ENCODE results near the gene PDCL3. TPM values are rescaled to one million over a fixed set of nuclear protein-coding genes. Genes with fewer than 3 reads are reported as not detected.

Gene PDCL3
- total RNA-seq, 1 donor from 2014 or later = 15.0 TPM

- Mint-ChIP-seq H3K36me3 (ENCODE audit: low read depth, unreplicated experiment) (peaks cover 10% of the 10 kb centered on the region), H3K27ac (ENCODE audit: unreplicated experiment) (peak overlapping the region; percentile 18), H3K27me3 (ENCODE audit: unreplicated experiment) (peaks cover 5% of the 10 kb centered on the region), H3K9me3 (ENCODE audit: unreplicated experiment) (no peaks in the 10 kb centered on the region), H3K4me1 (ENCODE audit: unreplicated experiment) (peaks cover 18% of the 10 kb centered on the region), H3K4me3 (ENCODE audit: unreplicated experiment) (no peak overlapping the region)
- TF ChIP-seq, protein P1, sequence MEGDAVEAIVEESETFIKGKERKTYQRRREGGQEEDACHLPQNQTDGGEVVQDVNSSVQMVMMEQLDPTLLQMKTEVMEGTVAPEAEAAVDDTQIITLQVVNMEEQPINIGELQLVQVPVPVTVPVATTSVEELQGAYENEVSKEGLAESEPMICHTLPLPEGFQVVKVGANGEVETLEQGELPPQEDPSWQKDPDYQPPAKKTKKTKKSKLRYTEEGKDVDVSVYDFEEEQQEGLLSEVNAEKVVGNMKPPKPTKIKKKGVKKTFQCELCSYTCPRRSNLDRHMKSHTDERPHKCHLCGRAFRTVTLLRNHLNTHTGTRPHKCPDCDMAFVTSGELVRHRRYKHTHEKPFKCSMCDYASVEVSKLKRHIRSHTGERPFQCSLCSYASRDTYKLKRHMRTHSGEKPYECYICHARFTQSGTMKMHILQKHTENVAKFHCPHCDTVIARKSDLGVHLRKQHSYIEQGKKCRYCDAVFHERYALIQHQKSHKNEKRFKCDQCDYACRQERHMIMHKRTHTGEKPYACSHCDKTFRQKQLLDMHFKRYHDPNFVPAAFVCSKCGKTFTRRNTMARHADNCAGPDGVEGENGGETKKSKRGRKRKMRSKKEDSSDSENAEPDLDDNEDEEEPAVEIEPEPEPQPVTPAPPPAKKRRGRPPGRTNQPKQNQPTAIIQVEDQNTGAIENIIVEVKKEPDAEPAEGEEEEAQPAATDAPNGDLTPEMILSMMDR (IDR thresholded peaks at IDR 0.05; ENCODE audit: unreplicated experiment) = no peak
- no peak for DNase-seq (ENCODE audit: low spot score)
These were observed 62.9 kb downstream of the PDCL3 start for GRCh38 chr2:100625717-100626116.

Other genes starting within 250 kb of the PDCL3 start
- gene LONRF2, start 240.5 kb upstream of the PDCL3 start, total RNA-seq (ENCODE audit: unreplicated experiment) = not detected
- 20.6 TPM for gene CHST10, start 145.3 kb upstream of the PDCL3 start, total RNA-seq (ENCODE audit: unreplicated experiment)
- gene NMS, start 92.5 kb upstream of the PDCL3 start, total RNA-seq (ENCODE audit: unreplicated experiment) = not detected

All from endothelial cell (in vitro differentiated cells).